ENCODE data around the gene S100A1.
A peak's percentile ranks its signal among the peaks of the same experiment; 100 is the strongest.
"Not testable (repeated sequence)": the region's sequence is repeated elsewhere in the genome, so short reads cannot be mapped to it uniquely, and the experiment has no call there.

S100A1 gene

GRCh38 chr1:153627715-153628626, at the start of gene S100A1:
Gene S100A1 (plus strand): TSS chr1:153628434. CDS start chr1:153630522, 2,088 bp downstream.
- TF ChIP-seq CTCF (IDR thresholded peaks at IDR 0.05; ENCODE audit: low read depth, low read length, poor library complexity, severe bottlenecking) (no peak), EZH2phosphoT487 (IDR thresholded peaks at IDR 0.05; ENCODE audit: borderline replicate concordance, low read length) (no peak)
- no peaks in the 10 kb centered on the region for H3K9me3 ChIP-seq (ENCODE audit: control insufficient read depth, insufficient read depth, low read length)
- peaks cover 9% of the 10 kb centered on the region; the same call in 1 of the 2 replicates for H3K36me3 ChIP-seq (ENCODE audit: control insufficient read depth, low read length)
- peak within 1 kb of the TSS; percentile 87 for H3K4me3 ChIP-seq (ENCODE audit: low read length)
- H3K4me2 ChIP-seq (ENCODE audit: low read length), result peak within 1 kb of the TSS; percentile 92
- H3K27ac ChIP-seq (ENCODE audit: low read depth, low read length), result peak within 1 kb of the TSS; percentile 62
- H3F3A ChIP-seq (ENCODE audit: control insufficient read depth, insufficient read depth), result peaks cover 2% of the 10 kb centered on the region; the same call in 1 of the 2 replicates
- no peaks in the 10 kb centered on the region for H3K9me2 ChIP-seq (replicated peaks; ENCODE audit: control insufficient read depth, low read length)
- H4K20me1 ChIP-seq (ENCODE audit: control insufficient read depth, insufficient read depth, low read depth, low read length), result no peaks in the 10 kb centered on the region
- peaks cover 57% of the 10 kb centered on the region for H3K4me1 ChIP-seq (ENCODE audit: control insufficient read depth, low read length)
- peaks cover 10% of the 10 kb centered on the region for H3K79me2 ChIP-seq (ENCODE audit: control insufficient read depth, low read length)
- H3K27me3 ChIP-seq (ENCODE audit: control insufficient read depth, low read length), result no peaks in the 10 kb centered on the region

GRCh38 chr1:153578490-153578889, 49.7 kb upstream of the S100A1 start:
- Histone ChIP-seq H3K9me3 (ENCODE audit: control insufficient read depth, insufficient read depth, low read length) (no peaks in the 10 kb centered on the region), H3K4me2 (ENCODE audit: low read length) (no peak overlapping the region), H4K20me1 (ENCODE audit: control insufficient read depth, insufficient read depth, low read depth, low read length) (no peaks in the 10 kb centered on the region), H3K79me2 (ENCODE audit: control insufficient read depth, low read length) (no peaks in the 10 kb centered on the region), H3K4me3 (ENCODE audit: low read length) (no peak overlapping the region), H3F3A (ENCODE audit: control insufficient read depth, insufficient read depth) (no peaks in the 10 kb centered on the region), H3K9me2 (replicated peaks; ENCODE audit: control insufficient read depth, low read length) (no peaks in the 10 kb centered on the region), H3K27me3 (ENCODE audit: control insufficient read depth, low read length) (peaks cover 25% of the 10 kb centered on the region), H3K4me1 (ENCODE audit: control insufficient read depth, low read length) (no peaks in the 10 kb centered on the region), H3K27ac (ENCODE audit: low read depth, low read length) (no peak overlapping the region), H3K36me3 (ENCODE audit: control insufficient read depth, low read length) (no peaks in the 10 kb centered on the region)
- TF ChIP-seq CTCF (IDR thresholded peaks at IDR 0.05; ENCODE audit: low read depth, low read length, poor library complexity, severe bottlenecking), result no peak
- TF ChIP-seq EZH2phosphoT487 (IDR thresholded peaks at IDR 0.05; ENCODE audit: borderline replicate concordance, low read length), result no peak

- Histone ChIP-seq H3K9me2 (replicated peaks; ENCODE audit: control insufficient read depth, low read length) (no peaks in the 10 kb centered on the region), H3F3A (ENCODE audit: control insufficient read depth, insufficient read depth) (no peaks in the 10 kb centered on the region), H3K27me3 (ENCODE audit: control insufficient read depth, low read length) (peaks cover 25% of the 10 kb centered on the region), H3K4me1 (ENCODE audit: control insufficient read depth, low read length) (no peaks in the 10 kb centered on the region), H4K20me1 (ENCODE audit: control insufficient read depth, insufficient read depth, low read depth, low read length) (no peaks in the 10 kb centered on the region), H3K79me2 (ENCODE audit: control insufficient read depth, low read length) (no peaks in the 10 kb centered on the region), H3K36me3 (ENCODE audit: control insufficient read depth, low read length) (no peaks in the 10 kb centered on the region), H3K4me3 (ENCODE audit: low read length) (no peak overlapping the region), H3K27ac (ENCODE audit: low read depth, low read length) (no peak overlapping the region), H3K9me3 (ENCODE audit: control insufficient read depth, insufficient read depth, low read length) (no peaks in the 10 kb centered on the region), H3K4me2 (ENCODE audit: low read length) (no peak overlapping the region)
- no peak for TF ChIP-seq EZH2phosphoT487 (IDR thresholded peaks at IDR 0.05; ENCODE audit: borderline replicate concordance, low read length)
- TF ChIP-seq CTCF (IDR thresholded peaks at IDR 0.05; ENCODE audit: low read depth, low read length, poor library complexity, severe bottlenecking), result no peak
Measured at GRCh38 chr1:153578936-153579335, 49.3 kb upstream of the S100A1 start.

GRCh38 chr1:153582836-153583235, 45.4 kb upstream of the S100A1 start:
- not testable (repeated sequence) for H3K9me2 ChIP-seq (replicated peaks; ENCODE audit: control insufficient read depth, low read length); H3F3A ChIP-seq (ENCODE audit: control insufficient read depth, insufficient read depth); H3K79me2 ChIP-seq (ENCODE audit: control insufficient read depth, low read length); H3K9me3 ChIP-seq (ENCODE audit: control insufficient read depth, insufficient read depth, low read length); H3K4me2 ChIP-seq (ENCODE audit: low read length); H3K4me1 ChIP-seq (ENCODE audit: control insufficient read depth, low read length); H4K20me1 ChIP-seq (ENCODE audit: control insufficient read depth, insufficient read depth, low read depth, low read length); H3K4me3 ChIP-seq (ENCODE audit: low read length); H3K36me3 ChIP-seq (ENCODE audit: control insufficient read depth, low read length); H3K27ac ChIP-seq (ENCODE audit: low read depth, low read length)
- peaks cover 16% of the 10 kb centered on the region for H3K27me3 ChIP-seq (ENCODE audit: control insufficient read depth, low read length)

GRCh38 chr1:153583514-153583913, 44.7 kb upstream of the S100A1 start:
- H3K79me2 ChIP-seq (ENCODE audit: control insufficient read depth, low read length); H4K20me1 ChIP-seq (ENCODE audit: control insufficient read depth, insufficient read depth, low read depth, low read length); H3K36me3 ChIP-seq (ENCODE audit: control insufficient read depth, low read length); H3K4me1 ChIP-seq (ENCODE audit: control insufficient read depth, low read length); H3K4me3 ChIP-seq (ENCODE audit: low read length); H3K27ac ChIP-seq (ENCODE audit: low read depth, low read length); H3K4me2 ChIP-seq (ENCODE audit: low read length); H3K9me2 ChIP-seq (replicated peaks; ENCODE audit: control insufficient read depth, low read length); H3K27me3 ChIP-seq (ENCODE audit: control insufficient read depth, low read length); H3F3A ChIP-seq (ENCODE audit: control insufficient read depth, insufficient read depth); H3K9me3 ChIP-seq (ENCODE audit: control insufficient read depth, insufficient read depth, low read length): not testable (repeated sequence)
